ENCODE data around the gene PANK4.

Gene PANK4

DNA sequence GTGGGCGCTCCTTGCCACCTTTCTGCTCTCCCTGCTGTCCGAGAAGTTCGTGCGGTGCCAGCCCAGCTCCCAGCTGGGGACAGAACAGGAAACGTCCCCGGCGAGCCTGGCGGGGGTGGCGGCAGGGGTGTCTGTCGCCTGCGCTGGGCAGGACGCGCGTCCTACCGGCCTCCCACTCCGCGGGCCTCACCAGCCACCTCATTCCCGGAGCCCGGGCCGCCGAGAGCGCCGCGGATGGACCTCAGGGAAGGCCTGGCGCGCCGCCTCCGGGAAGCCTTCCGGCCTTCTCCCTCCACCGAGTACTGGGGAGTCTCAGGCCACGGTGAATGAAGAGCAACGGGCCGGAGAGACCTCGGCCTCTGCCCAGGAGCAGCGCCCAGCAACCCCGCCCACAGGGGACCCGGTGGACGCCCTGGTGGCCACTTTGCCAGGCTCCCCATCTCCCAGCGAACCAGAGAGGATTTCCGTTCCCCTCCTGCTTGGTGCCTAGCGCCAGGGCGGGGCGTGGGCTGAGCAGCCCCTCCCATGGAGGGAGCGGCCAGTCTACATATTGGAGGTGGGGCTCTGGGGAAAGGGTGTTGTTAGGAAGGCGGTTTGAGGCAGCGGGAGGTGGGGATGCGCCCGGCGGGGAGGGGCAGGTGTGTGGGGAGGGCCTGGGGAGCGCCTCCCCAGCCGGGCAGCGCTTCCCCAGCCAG, 20.3 kb upstream of the PANK4 start:
- peak; percentile 66 to 79 (median 79) for DNase-seq (ENCODE audit: low read depth in 2 of 3, low spot score in 1 of 3)

DNA sequence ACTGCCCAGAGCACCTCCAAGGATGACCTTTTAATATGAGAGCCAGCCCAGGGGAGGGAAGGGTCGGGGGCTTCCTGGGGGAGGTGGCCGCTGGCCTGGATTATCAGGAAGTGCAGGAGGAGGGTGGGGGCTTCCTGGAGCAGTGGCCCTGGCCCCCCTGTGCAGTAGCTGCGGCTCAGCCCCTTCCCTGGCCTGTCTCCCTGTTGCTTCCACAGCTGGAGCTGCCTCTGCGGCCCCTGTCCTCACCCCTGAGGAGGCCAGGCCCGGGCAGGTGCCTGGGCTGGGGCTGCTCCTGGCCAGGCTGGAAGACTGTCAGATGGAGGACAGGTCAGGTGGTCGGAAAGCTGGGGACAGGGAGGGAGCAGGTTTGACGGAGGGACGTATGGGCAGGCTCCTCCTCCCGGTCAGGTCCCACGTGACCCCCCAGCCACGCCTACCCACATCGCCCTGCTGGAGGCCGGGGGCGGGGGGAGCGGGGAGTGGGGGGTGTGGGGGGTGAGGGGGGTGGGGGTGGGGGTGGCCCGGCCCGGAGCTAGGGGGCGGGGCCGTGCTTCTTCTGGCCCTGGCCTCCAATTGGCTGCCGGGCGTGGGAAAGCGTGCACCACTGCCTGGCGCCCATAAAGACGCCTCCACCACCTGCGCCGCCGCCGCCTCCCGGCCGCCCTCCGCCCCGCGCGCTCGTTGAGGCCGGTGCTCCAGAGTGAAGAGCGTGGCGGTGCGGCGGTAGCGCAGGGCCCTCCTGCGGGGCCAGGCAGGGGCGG, 19.5 kb upstream of the PANK4 start:
- DNase-seq (ENCODE audit: low read depth in 2 of 3, low spot score in 1 of 3): peak; percentile 72 to 83 (median 75)

DNA sequence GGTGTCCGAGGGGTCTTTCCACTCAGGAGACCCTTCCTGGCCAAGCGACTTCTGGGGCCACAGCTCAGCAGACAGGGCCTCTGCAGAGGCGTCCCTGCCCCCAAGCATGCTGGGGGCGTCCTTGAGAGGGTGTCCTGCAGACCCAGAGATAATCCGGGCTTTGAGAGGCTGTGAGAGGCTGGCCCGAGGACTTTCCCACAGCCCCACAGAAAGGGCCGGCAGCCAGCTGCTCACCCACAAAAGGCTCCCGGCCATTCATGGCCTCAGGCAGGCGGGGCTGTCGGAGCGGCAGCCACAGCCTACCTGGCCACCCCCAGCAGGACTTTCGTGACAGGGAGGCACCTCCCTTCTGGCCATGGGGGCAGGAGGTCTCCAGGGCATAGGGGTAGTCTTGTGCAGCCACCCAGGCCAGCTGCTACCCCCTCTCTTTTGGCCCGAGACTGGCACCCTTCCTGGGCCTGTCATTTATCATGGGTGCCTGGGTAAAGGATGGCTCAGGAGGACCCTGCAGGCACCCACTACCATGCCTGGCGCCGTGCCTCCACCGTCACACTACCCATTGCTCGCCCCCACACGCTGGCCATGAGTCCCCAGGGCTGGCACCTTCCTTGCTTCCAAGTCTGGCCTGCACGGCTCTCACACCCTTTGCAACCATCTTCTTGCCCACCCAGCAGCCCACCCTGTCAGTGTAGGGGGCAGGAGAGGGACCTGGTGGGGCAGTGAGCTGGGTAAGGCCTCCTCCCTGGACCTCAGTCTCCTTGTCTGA, 18.7 kb upstream of the PANK4 start:
- no peak for DNase-seq (ENCODE audit: low read depth in 2 of 3, low spot score in 1 of 3)

DNA sequence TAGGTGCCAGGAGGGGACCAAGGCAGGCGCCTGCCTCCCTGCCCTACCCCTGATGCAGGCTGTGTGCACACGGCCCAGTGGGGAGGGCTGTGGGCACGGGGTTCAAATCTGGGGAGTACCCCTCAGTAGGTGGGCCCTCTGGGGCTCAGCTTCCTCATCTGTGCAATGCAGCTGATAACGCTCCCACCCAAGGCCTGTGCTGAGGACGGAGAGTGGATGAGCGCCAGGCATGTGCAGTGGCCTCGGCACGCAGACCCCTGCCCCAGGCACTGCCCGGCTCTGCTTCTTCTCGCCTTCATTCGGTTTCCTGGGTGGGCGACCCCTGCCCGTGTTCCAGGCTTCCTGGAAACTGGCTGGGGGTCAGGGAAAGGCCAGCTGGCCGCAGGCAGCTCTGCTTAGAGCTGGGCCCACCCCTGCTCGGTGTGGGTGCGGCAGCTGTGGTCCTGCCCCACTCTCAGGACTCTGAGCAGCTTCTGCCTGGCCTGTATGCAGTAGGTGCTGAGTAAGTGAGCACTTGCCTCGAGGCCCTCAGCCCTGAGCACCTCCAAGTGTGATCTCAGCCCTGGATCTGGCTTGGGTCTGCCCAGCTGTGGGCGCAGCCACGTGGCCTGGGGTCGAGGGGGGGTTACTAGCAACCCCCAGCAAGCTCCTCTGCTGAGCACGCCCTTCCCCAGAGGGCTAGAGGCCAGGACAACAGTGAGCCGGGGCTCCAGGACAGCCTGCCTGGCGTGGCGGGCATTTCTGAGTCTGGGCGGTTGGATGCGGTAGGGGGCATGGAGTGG, 17.9 kb upstream of the PANK4 start:
- no peak for DNase-seq (ENCODE audit: low read depth in 2 of 3, low spot score in 1 of 3)

DNA sequence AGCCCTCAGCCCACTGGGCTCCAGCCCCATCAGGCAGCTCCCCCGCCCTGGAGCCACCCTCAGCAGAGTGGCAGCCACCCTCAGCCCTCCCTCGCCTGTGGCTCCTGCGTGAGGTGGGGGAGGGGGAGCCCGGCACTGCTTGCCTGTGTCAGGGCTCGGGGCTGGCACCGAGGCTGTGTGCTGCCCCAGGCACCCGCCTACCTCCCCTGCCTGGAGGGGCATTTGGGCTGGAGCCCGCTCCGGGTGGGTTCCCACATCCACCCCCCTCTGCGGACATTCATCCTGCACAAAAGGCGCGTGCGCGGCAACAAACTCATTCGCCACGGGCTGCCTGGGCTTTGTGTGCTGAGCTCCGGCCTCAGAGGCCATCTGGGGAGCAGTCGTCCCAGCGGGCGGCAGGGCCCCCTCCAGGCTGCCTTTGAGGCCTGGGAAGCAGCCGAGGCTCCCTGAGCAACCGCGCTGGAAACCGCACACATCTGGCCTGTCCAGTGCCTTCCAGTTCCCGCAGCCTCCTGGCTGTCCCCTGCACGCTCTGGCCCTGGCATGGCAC, 17.2 kb upstream of the PANK4 start:
- DNase-seq (ENCODE audit: low read depth in 2 of 3, low spot score in 1 of 3): no peak

DNA sequence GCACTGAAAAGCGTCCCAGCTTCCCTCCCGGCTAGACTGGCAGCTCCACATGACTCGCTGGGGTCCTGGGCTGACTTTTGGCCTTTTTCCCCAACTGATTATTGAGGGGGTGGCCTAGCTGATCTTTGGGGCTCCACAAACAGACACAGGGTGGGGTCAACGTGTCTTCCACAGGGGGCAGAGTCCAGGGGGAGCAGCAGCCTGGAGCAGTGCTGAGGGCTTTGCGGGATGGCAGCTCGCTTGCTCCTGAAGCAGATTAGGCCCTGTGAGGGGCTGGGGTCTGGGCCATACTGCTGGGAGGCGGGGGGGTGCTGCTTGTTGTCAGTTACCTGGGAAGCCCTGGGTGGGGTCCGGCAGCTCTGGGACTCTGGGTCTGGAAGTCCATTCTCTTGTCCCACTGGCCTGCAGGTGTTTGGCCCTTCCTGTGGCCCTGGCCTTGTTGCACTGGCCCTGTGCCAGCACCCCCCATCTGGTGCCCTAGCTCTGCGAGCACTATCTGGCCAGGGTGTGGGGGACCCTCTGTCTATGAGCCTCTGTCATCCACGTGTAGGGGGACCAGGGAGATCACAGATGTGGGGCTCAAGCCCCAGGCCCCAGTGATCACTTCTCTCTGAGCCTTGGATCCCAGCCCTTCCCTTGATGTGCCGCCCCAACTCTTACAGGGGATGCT, 16.0 kb upstream of the PANK4 start:
- DNase-seq (ENCODE audit: low read depth in 2 of 3, low spot score in 1 of 3): no peak

DNA sequence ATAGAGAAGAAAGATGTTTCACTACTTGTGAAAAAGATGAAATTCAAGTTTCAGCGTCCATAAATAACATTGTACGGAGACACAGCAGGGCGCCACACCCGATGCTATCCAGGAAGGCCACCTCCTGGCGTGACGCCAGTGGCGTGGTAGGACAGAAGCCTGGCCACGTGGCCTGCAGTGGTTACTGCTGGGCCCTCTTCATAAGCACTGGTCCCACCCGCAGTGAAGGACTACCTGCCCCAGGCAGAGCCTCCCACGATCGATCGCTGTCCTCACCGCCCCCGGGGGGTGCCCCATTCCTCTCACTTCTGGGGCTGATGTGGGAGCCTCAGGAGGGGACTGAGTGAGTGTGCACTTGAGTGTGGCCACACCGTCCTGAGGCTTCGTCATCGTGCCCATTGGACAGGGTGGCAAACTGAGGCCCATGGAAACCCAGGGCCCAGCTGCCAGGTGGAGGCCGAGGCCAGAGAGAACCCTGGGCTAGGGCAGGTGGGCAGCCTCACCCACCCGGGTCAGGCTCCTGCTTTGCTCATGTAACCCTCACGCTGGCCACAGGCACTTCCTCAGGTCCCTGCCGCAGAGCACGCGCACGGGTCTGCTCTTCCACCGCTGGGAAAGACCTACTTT, 15.3 kb upstream of the PANK4 start:
- DNase-seq (ENCODE audit: low read depth in 2 of 3, low spot score in 1 of 3): no peak

DNA sequence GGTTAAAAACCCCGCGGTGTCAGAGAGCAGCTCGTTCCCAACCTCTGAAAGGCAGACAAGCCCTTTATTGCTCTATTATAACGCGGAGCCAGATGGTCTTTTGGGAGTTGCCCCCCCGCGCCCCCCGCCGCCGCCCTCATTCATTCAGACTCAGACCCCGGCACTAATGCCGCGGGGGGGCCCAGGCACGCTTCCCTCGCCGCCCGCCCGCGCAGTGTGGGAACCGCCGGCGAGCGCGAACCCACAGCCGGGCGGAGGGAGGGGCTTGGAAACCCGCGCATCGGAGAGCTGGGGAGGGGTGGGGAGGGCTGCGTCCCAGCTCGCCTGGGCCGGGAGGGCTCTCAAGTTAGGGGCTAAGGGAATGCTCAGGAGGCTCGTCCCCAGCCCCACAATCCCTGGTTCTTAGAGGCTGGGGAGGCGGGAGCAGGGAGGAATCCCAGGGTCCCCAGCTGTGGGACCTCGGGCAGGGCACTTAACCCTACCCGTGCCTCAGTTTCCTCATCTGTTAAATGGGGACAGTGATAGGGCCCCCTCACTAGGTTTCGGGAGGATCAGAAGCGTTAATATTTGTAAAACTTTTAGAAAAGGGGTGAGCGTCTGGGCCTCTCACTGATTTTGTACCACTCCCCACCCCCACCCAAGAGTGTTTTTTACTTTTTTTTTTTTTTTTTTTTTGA, 14.6 kb upstream of the PANK4 start:
- DNase-seq (ENCODE audit: low read depth in 2 of 3, low spot score in 1 of 3): no peak

DNA sequence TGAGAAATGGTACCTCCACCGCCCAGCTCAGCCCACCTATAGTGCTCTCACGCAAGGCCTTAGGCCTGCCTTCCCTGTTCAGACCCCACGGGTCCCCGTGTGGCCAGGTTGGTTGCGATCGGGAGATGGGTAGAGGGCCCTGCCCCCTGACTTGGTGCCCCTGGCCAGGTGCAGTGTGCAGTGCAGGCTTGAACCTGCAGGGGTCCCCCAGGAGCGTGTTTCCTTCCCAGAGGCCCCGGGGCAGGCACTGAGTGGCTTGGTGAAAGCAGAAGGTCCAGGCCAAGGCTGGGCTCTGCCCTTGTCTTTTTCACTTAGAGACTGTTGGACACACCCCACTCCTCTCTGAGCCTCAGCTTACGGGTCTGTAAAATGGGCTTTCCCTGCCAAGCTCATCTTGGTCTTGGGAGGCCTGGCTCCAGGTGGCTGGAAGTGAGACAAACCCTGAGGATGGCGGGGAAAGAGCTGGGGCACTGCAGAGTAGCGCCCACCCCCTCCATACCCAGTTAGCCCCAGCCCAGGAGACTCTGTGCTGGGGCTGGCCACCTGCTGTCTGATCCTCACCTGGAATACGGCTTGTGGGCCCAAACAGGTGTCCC, 13.0 kb upstream of the PANK4 start:
- DNase-seq (ENCODE audit: low read depth in 2 of 3, low spot score in 1 of 3): no peak

DNA sequence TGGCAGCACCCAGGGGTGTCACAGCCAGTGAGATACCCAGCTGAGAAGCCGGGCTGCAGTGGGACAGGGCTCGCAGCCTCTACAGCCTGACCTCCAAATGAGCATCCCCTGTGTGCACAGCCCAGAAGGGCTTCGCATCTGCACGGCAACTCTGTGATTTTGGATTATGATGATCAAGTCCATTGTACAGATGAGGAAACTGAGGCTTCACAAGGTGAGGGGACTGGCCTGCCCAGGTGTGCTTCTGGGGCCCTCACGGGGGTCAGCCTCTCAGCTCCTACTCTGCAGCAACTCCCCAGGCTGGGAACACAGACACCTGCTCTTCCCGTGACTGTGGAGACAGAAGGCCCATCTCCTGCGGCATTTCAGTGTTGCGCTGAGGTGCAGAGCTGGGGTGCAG, 12.5 kb upstream of the PANK4 start:
- no peak for DNase-seq (ENCODE audit: low read depth in 2 of 3, low spot score in 1 of 3)

DNA sequence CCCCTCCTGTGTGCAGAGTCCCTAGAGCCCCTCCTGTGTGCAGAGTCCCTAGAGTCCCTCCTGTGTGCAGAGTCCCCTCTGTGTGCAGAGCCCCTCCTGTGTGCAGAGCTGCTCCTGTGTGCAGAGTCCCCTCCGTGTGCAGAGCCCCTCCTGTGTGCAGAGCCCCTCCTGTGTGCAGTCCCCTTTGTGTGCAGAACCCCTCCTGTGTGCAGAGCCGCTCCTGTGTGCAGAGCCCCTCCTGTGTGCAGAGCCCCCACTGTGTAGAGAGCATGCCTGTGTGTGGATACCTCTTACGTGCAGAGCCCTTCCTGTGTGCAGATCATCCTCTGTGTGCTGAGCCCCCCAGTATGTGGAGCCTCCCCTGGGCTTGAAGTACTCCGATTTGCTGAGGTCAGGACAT, 12.0 kb upstream of the PANK4 start:
- no peak for DNase-seq (ENCODE audit: low read depth in 2 of 3, low spot score in 1 of 3)

DNA sequence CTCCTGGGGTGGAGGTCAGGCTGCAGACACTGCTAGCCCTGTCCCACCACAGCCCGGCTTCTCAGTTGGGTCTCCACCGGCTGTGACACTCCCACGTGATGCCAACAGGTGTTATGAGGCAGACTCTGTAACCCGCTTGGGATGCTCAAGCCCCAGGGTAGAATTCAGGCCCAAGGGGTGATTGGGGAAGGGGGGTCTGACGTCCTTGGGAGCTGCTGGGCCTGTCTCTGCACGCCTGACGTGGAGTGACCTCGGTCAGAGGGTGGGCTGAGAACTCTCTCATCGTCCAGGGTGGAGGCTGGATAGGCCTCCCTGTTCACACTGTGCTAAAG, 11.4 kb upstream of the PANK4 start:
- DNase-seq (ENCODE audit: low read depth in 2 of 3, low spot score in 1 of 3): no peak

DNA sequence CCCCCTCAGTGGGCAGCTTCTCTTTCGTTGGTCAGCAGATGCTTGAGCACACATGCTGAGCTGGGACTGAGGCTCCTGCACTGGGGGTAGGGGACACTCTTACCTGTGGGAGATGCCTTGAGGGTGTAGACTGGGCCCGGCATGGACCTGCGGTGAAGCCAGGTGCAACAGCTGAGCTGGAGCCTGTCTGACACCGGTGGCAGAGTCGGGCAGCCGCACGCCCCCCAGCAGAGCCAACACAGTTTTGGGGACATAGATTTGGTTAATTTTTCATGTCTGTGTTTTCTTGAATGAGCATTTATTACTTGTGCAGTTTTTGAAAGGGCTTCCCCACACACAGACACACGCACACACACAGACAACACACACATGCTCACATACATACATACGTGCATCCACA, 9.6 kb upstream of the PANK4 start:
- no peak for DNase-seq (ENCODE audit: low read depth in 2 of 3, low spot score in 1 of 3)

DNA sequence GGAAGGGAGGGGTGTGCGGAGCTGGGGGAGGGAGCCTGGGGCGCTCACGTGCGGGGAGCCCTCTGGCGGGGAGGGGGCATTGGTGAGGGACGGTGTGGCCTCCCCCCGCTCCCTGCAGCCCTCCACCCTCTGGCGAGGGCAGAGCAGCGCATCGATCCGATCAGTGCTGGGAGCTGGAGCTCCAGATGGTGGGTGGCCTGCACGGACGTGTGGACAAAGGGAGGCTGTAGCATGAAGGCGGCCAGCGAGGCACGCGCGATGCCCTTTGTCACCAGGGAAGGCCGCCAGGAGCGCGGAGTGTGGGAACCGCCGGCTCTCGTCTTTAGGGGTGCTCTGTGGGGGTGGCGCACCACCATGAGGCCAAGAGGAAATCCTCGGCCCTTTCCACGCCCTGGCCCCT, 9.1 kb upstream of the PANK4 start:
- DNase-seq (ENCODE audit: low read depth in 2 of 3, low spot score in 1 of 3): no peak

DNA sequence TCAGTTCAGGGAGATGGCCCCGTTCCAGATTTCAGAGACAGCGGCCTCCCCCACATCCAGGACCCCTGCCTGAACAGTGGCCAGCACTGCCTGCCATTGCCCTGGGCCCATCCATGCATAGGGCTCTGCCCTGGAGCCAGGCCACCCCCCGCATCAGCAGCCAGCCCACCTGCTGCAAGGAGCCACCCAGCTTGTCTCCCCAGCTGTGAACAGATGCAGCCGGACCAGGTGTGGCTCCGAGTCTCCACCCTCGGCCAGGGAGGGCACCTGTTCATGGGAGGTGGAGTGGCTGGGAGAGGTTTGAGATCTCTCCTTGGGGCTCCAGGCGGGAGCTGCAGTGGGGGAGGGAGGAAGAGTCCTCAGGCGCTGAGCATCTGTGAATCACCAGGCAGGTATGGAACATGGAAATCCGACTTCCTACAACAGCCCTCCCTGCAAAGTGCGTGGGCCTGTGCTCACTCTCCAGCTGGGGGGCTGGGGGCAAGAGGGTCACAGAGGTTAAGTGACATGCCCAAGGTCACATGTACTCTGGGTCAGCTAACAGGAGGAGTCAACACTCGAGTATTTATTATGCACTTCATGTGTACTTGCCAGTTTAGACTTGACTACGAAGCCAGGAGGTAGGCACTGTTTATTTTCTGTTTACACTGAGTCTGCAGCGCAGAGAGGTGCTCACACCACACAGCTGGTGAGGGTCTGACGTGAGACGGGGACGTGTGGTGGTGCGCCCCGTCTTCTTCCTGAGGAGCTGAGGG, 8.5 kb upstream of the PANK4 start:
- DNase-seq (ENCODE audit: low read depth in 2 of 3, low spot score in 1 of 3): no peak

DNA sequence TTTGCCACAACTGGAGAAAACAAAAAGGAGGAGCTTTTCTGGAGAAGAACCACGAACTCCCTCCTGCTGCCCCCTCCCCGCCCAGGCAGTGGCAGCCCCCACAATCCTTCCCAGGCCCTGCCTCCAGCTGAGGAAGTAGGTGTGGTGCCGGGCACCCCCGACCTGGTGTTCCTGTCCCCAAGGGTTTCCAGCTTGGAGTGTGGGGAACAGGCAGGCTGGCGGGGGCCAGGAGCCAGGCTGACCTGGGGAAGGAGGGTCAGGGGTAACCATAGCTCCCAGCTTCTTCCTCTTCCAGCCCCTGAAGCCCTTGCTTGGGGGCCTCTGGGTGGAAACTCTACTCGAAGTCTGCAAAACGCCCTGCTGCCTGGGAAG, 7.9 kb upstream of the PANK4 start:
- no peak for DNase-seq (ENCODE audit: low read depth in 2 of 3, low spot score in 1 of 3)

DNA sequence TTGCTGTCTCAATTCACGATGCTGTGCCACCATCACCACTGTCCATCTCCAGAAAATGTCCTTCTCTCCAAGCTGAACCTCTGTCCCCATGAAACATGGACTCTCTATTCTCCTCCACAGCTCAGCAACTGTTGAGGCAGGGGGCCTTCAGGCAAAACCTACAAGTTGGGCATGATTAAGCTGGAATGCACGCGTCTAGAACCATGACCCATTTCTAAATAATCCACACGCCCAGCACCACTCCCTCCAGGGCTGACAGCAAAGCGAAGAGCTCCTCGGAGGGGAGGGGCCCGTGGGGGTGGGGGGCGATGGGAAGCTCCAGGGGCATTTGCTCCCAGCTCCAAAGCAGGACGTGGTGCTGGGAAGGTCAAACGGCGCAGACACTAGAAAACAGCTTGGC, 7.0 kb upstream of the PANK4 start:
- no peak for DNase-seq (ENCODE audit: low read depth in 2 of 3, low spot score in 1 of 3)

DNA sequence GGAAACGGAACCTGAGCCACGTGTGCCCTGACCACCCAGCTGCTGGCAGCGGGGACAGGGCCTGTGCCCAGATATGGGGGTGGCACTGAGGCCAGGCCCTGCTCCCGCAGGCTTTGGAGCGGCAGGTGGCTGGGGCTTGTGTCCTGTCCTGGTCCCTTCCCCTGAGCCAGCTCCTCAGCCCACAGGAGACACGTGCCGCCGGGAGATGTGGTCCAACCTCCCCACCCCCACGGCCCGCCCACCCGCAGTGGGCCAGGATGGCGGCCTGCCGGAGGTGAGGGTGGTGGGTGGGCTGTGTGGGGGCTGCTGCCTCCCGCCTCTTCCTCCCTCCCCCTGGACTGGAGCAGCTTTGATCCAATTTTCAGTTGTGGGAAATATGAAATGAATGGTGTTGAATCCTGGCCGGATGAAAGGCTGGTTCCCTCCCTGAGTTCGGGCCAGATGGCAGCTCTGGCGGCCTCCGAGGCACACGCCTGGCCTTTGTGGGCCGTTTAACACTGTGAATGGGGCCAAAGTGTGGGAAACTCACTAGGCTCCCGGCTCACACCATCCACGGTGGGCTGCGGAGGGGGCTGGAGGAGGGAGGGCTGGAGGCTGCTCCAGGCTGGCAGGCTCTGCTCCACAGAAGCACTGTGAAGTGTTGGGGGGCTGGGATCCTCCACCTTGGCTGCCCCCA, 6.2 kb upstream of the PANK4 start:
- no peak for DNase-seq (ENCODE audit: low read depth in 2 of 3, low spot score in 1 of 3)

All from stimulated activated CD4-positive, alpha-beta T cell treated with anti-CD3 and anti-CD28 coated beads, Interleukin-12 subunit alpha, Interleukin-12 subunit beta, amount 100 ng/mL, for 48 hours (primary cell).